Peyer's patch (tissue), 4 donors: ENCODE results near the gene LRIG3. TPM values are rescaled to one million over a fixed set of nuclear protein-coding genes. Genes with fewer than 3 reads are reported as not detected.

Source experiments
- DNase-seq, 3 donors: peaks; one replicate each; pipeline ENCODE4 v3.0.0-alpha.2; 2017 to 2019
- H3K27ac ChIP-seq, 4 donors: fragments of 200-600 bp; sonication (generic); one replicate each; pipeline ENCODE4 v1.5.1; 2016 to 2019
- H3K27me3 ChIP-seq, 2 donors: fragments of 200-600 bp; sonication (generic); one replicate each; pipeline ENCODE4 v1.5.1; 2019
- H3K36me3 ChIP-seq, 3 donors: fragments of 200-600 bp; sonication (generic); one replicate each; pipeline ENCODE4 v1.5.1; 2016 to 2019
- H3K4me1 ChIP-seq, 4 donors: fragments of 200-600 bp; sonication (generic); one replicate each; pipeline ENCODE4 v1.5.1; 2016 to 2019
- H3K4me3 ChIP-seq, 4 donors: fragments of 200-600 bp; sonication (generic); 1 replicate in 3 of 4; 2 replicates in 1 of 4; pipeline ENCODE4 v1.5.1; 2016 to 2019; ENCODE audit warnings: mild to moderate bottlenecking in 1 of 4
- H3K9me3 ChIP-seq, 4 donors: fragments of 200-600 bp; sonication (generic); one replicate each; pipeline ENCODE4 v1.5.1; 2016 to 2019; ENCODE audit warnings: mild to moderate bottlenecking in 1 of 4
- CTCF ChIP-seq, 6 experiments: fragments of 450-650 bp in 4 of 6; fragments of 200-600 bp in 2 of 6; sonication (generic) in 1 of 6; IDR thresholded peaks; one replicate each; pipeline ENCODE4 v1.5.1; 2017 to 2019; ENCODE audit warnings: antibody characterized with exemption in 6 of 6, mild to moderate bottlenecking in 3 of 6, moderate library complexity in 1 of 6
- POLR2A ChIP-seq, 2 donors: fragments of 450-650 bp; IDR thresholded peaks; one replicate each; pipeline ENCODE4 v1.5.1; 2017; ENCODE audit warnings: antibody characterized with exemption in 2 of 2, mild to moderate bottlenecking in 2 of 2, moderate library complexity in 2 of 2
- total RNA-seq, 4 donors: library from RNA; depleted of rRNA; stranded (reverse); fragments of >200 nt; gene quantifications; one replicate each; pipeline ENCODE4 v1.1.0, GENCODE V29; 2016

The LRIG3 gene
- total RNA-seq, 4 donors from 2014 or later = 56.9 to 136 (median 69.8) TPM

GRCh38 chr12:58930770-58931324 lies 10.5 kb upstream of the LRIG3 start:
- DNase-seq = no peak
- no peak overlapping the region for H3K4me3 ChIP-seq
- peaks cover 0 to 2% (median 0%) of the 10 kb centered on the region in 4 donors for H3K4me1 ChIP-seq
- no peaks in the 10 kb centered on the region for H3K27me3 ChIP-seq
- TF ChIP-seq CTCF (IDR thresholded peaks at IDR 0.05) (no peak), POLR2A (IDR thresholded peaks at IDR 0.05) (no peak)
- H3K9me3 ChIP-seq = no peaks in the 10 kb centered on the region
- no peak overlapping the region for H3K27ac ChIP-seq
- no peaks in the 10 kb centered on the region for H3K36me3 ChIP-seq

- Histone ChIP-seq H3K4me3 (no peak overlapping the region), H3K9me3 (no peaks in the 10 kb centered on the region), H3K4me1 (peaks cover 0 to 5% (median 0%) of the 10 kb centered on the region in 4 donors), H3K36me3 (no peaks in the 10 kb centered on the region), H3K27ac (no peak overlapping the region), H3K27me3 (no peaks in the 10 kb centered on the region)
- TF ChIP-seq CTCF (IDR thresholded peaks at IDR 0.05) (no peak), POLR2A (IDR thresholded peaks at IDR 0.05) (no peak)
- no peak for DNase-seq
Measured at GRCh38 chr12:58927120-58927519, 6.8 kb upstream of the LRIG3 start.

- Histone ChIP-seq H3K27me3 (no peaks in the 10 kb centered on the region), H3K36me3 (no peaks in the 10 kb centered on the region), H3K4me1 (peaks cover 0 to 5% (median 0%) of the 10 kb centered on the region in 4 donors), H3K27ac (no peak overlapping the region), H3K9me3 (no peaks in the 10 kb centered on the region), H3K4me3 (no peak overlapping the region)
- no peak for TF ChIP-seq CTCF (IDR thresholded peaks at IDR 0.05)
- no peak for TF ChIP-seq POLR2A (IDR thresholded peaks at IDR 0.05)
- no peak for DNase-seq
Measured at GRCh38 chr12:58926586-58926985, 6.3 kb upstream of the LRIG3 start.

- Histone ChIP-seq H3K4me1 (peaks cover 0 to 5% (median 0%) of the 10 kb centered on the region in 4 donors), H3K27me3 (no peaks in the 10 kb centered on the region), H3K36me3 (no peaks in the 10 kb centered on the region), H3K27ac (peak overlapping the region in 3 of 4 donors; percentile 14 to 63 (median 47)), H3K9me3 (no peaks in the 10 kb centered on the region), H3K4me3 (peak overlapping the region in 1 of 4 donors; percentile 2)
- TF ChIP-seq CTCF (IDR thresholded peaks at IDR 0.05) (no peak), POLR2A (IDR thresholded peaks at IDR 0.05) (no peak)
- DNase-seq = no peak
Measured at GRCh38 chr12:58925751-58926150, 5.4 kb upstream of the LRIG3 start.

GRCh38 chr12:58925111-58925611 lies 4.9 kb upstream of the LRIG3 start:
- Histone ChIP-seq H3K27ac (peak overlapping the region in 2 of 4 donors; percentile 47 to 63), H3K27me3 (no peaks in the 10 kb centered on the region), H3K36me3 (no peaks in the 10 kb centered on the region), H3K4me1 (peaks cover 0 to 5% (median 0%) of the 10 kb centered on the region in 4 donors), H3K4me3 (no peak overlapping the region), H3K9me3 (no peaks in the 10 kb centered on the region)
- TF ChIP-seq POLR2A (IDR thresholded peaks at IDR 0.05) = peak in 1 of 2 donors; percentile 62
- TF ChIP-seq CTCF (IDR thresholded peaks at IDR 0.05) = no peak
- DNase-seq = no peak
